Tibial artery (tissue), 4 donors: ENCODE measurements around the gene SSBP4.

Source experiments
- DNase-seq, 2 donors: peaks; one replicate each; pipeline ENCODE4 v3.0.0-alpha.2; 2019
- H3K27ac ChIP-seq, 2 donors: fragments of 200-600 bp; sonication (generic) in 1 of 2; 1 replicate in 1 of 2; 2 replicates in 1 of 2; pipeline ENCODE4 v1.5.1; 2018 to 2019; ENCODE audit warnings: mild to moderate bottlenecking in 1 of 2
- H3K27me3 ChIP-seq, 2 donors: fragments of 200-600 bp; sonication (generic) in 1 of 2; one replicate each; pipeline versions ENCODE4 v1.5.1 to v1.6.0; 2016 to 2019
- H3K36me3 ChIP-seq, 3 donors: fragments of 200-600 bp; sonication (generic) in 2 of 3; one replicate each; pipeline ENCODE4 v1.5.1; 2016 to 2019; ENCODE audit warnings: mild to moderate bottlenecking in 2 of 3
- H3K4me1 ChIP-seq, 4 donors: fragments of 200-600 bp; sonication (generic) in 2 of 4; 1 replicate in 3 of 4; 2 replicates in 1 of 4; pipeline ENCODE4 v1.5.1; 2016 to 2019
- H3K4me3 ChIP-seq, 2 donors: fragments of 200-600 bp; sonication (generic) in 1 of 2; 1 replicate in 1 of 2; 2 replicates in 1 of 2; pipeline ENCODE4 v1.5.1; 2018 to 2019; ENCODE audit warnings: mild to moderate bottlenecking in 2 of 2
- H3K9me3 ChIP-seq, 3 donors: fragments of 200-600 bp; sonication (generic) in 1 of 3; one replicate each; pipeline ENCODE4 v1.5.1; 2016 to 2019
- CTCF ChIP-seq, 2 experiments: fragments of 200-600 bp in 1 of 2; fragments of 450-650 bp in 1 of 2; IDR thresholded peaks; one replicate each; pipeline ENCODE4 v1.5.1; 2017 to 2019; ENCODE audit warnings: antibody characterized with exemption in 2 of 2, mild to moderate bottlenecking in 1 of 2, moderate library complexity in 1 of 2
- intact Hi-C: fragments of 100-400 bp; cut with DNase I; formaldehyde crosslinking; loops from one replicate; pipeline ENCODE4 v1.15.0; 2023; ENCODE audit warnings: low total_unique reads

SSBP4 gene

GRCh38 chr19:18435178-18435841 is 16.1 kb downstream of the SSBP4 start:
- Histone ChIP-seq H3K36me3 (peaks cover 5 to 16% (median 15%) of the 10 kb centered on the region in 3 donors), H3K9me3 (no peaks in the 10 kb centered on the region), H3K27ac (no peak overlapping the region), H3K4me1 (peaks cover 0 to 54% (median 46%) of the 10 kb centered on the region in 4 donors), H3K4me3 (no peak overlapping the region), H3K27me3 (peaks cover 0 to 13% of the 10 kb centered on the region in 2 donors)
- intact Hi-C loops, result no loop called here
- no peak for TF ChIP-seq CTCF (IDR thresholded peaks at IDR 0.05)
- no peak for DNase-seq

GRCh38 chr19:18435842-18436670 is 16.9 kb downstream of the SSBP4 start:
- H3K36me3 ChIP-seq, result peaks cover 5 to 23% (median 15%) of the 10 kb centered on the region in 3 donors
- peak overlapping the region in 1 of 2 donors; percentile 58 for H3K4me3 ChIP-seq
- peaks cover 0 to 54% (median 46%) of the 10 kb centered on the region in 4 donors for H3K4me1 ChIP-seq
- no peak for DNase-seq
- peak overlapping the region in 1 of 2 donors; percentile 76 for H3K27ac ChIP-seq
- intact Hi-C loops, result no loop called here
- H3K27me3 ChIP-seq, result peaks cover 0 to 10% of the 10 kb centered on the region in 2 donors
- no peaks in the 10 kb centered on the region for H3K9me3 ChIP-seq
- no peak for TF ChIP-seq CTCF (IDR thresholded peaks at IDR 0.05)

GRCh38 chr19:18436671-18437490 is 17.7 kb downstream of the SSBP4 start:
- peak overlapping the region; percentile 58 to 65 for H3K4me3 ChIP-seq
- no peak for TF ChIP-seq CTCF (IDR thresholded peaks at IDR 0.05)
- peaks cover 5 to 29% (median 15%) of the 10 kb centered on the region in 3 donors for H3K36me3 ChIP-seq
- peaks cover 0 to 54% (median 46%) of the 10 kb centered on the region in 4 donors for H3K4me1 ChIP-seq
- peaks cover 0 to 9% of the 10 kb centered on the region in 2 donors for H3K27me3 ChIP-seq
- peak overlapping the region; percentile 66 to 76 for H3K27ac ChIP-seq
- H3K9me3 ChIP-seq, result no peaks in the 10 kb centered on the region
- DNase-seq, result peak; percentile 57 to 90
- intact Hi-C loops, result no loop called here

- no peak for TF ChIP-seq CTCF (IDR thresholded peaks at IDR 0.05)
Observed at GRCh38 chr19:18437491-18438330, 18.5 kb downstream of the SSBP4 start, which contains the start of gene ISYNA1. TSS of gene ISYNA1 (minus strand) at chr19:18438133. CDS start at chr19:18437979, 154 bp downstream.

More at GRCh38 chr19:18437491-18438330, 18.5 kb downstream of the SSBP4 start, which contains the start of gene ISYNA1:
- Histone ChIP-seq H3K9me3 (no peaks in the 10 kb centered on the region), H3K4me1 (peaks cover 0 to 52% (median 46%) of the 10 kb centered on the region in 4 donors), H3K27me3 (peaks cover 0 to 9% of the 10 kb centered on the region in 2 donors), H3K36me3 (peaks cover 5 to 29% (median 15%) of the 10 kb centered on the region in 3 donors), H3K4me3 (peak within 1 kb of the TSS; percentile 58 to 65), H3K27ac (peak within 1 kb of the TSS; percentile 66 to 76)
- intact Hi-C loops, result no loop called here
- no peak for DNase-seq
